Testis (tissue), 3 donors: ENCODE measurements around the gene MAN1A2. TPM values are rescaled to one million over a fixed set of nuclear protein-coding genes. Genes with fewer than 3 reads are reported as not detected.

Experiments
- DNase-seq: peaks from one replicate; pipeline ENCODE4 v3.0.0-alpha.2; 2019
- H3K27ac ChIP-seq, 2 donors: fragments of 200-600 bp; sonication (generic); one replicate each; pipeline ENCODE4 v1.5.1; 2019
- H3K27me3 ChIP-seq: fragments of 200-600 bp; sonication (generic); one replicate; pipeline ENCODE4 v1.5.1; 2019
- H3K36me3 ChIP-seq: fragments of 200-600 bp; sonication (generic); one replicate; pipeline ENCODE4 v1.5.1; 2017; ENCODE audit warnings: low read depth; ENCODE audit errors: missing control alignments
- H3K4me1 ChIP-seq: fragments of 200-600 bp; sonication (generic); one replicate; pipeline ENCODE4 v1.5.1; 2019
- H3K4me3 ChIP-seq, 2 donors: fragments of 200-600 bp; sonication (generic); one replicate each; pipeline ENCODE4 v1.5.1; 2017 to 2019
- H3K9me3 ChIP-seq: fragments of 200-600 bp; sonication (generic); one replicate; pipeline ENCODE4 v1.5.1; 2017
- POLR2A ChIP-seq: fragments of 450-650 bp; IDR thresholded peaks from one replicate; pipeline ENCODE4 v1.6.1; 2017; ENCODE audit warnings: antibody characterized with exemption, mild to moderate bottlenecking, moderate library complexity
- WGBS, 2 donors: methylation state at CpG; one replicate each; pipeline ENCODE4 v1.1.5; 2018; 5-methylcytosine and 5-hydroxymethylcytosine counted together
- intact Hi-C: fragments of 100-400 bp; cut with DNase I; formaldehyde crosslinking; loops from one replicate; pipeline ENCODE4 v1.15.1; 2023; ENCODE audit warnings: low total_unique reads
- polyA plus RNA-seq: library from polyadenylated mRNA; stranded (reverse); fragments of 350-450 nt; fragmentation: Illumina TruSeq; extraction: RNeasy Lipid Tissue Mini Kit (QIAGEN cat#74804); gene quantifications from one replicate; pipeline ENCODE4 v1.2.3, GENCODE V29; 2014; ENCODE audit warnings: low read depth, low replicate concordance; ENCODE audit not compliant: insufficient read depth
- total RNA-seq, 2 donors: library from RNA; depleted of rRNA; stranded (reverse); fragments of >200 nt; gene quantifications; one replicate each; pipeline ENCODE4 v1.2.3, GENCODE V29; 2016
- TF ChIP-seq, protein P1 (sequence below), 3 experiments: fragments of 450-650 bp in 2 of 3; fragments of 200-600 bp in 1 of 3; sonication (generic) in 1 of 3; IDR thresholded peaks; one replicate each; pipeline ENCODE4 v1.5.1; 2016 to 2019; ENCODE audit warnings: antibody characterized with exemption in 3 of 3, mild to moderate bottlenecking in 2 of 3, moderate library complexity in 1 of 3

MAN1A2 gene
- total and polyA plus RNA-seq, 3 donors from 2014 or later, result 15.0 to 69.5 (median 64.3) TPM

DNA sequence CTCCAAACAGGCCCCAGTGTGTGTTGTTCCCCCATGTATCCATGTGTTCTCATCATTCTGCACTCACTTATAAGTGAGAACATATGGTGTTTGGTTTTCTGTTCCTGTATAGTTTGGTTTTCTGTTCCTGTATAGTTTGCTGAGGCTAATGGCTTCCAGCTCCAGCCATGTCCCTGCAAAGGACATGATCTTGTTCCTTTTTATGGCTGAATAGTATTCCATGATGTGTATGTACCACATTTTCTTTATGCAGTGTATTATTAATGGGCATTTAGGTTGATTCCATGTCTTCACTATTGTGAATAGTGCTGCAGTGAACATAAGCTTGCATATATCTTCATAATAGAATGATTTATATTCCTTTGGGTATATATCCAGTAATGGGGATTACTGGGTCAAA is 111.8 kb downstream of the MAN1A2 start:
- H3K27me3 ChIP-seq, result no peaks in the 10 kb centered on the region
- TF ChIP-seq POLR2A, result no peak
- TF ChIP-seq, protein P1, sequence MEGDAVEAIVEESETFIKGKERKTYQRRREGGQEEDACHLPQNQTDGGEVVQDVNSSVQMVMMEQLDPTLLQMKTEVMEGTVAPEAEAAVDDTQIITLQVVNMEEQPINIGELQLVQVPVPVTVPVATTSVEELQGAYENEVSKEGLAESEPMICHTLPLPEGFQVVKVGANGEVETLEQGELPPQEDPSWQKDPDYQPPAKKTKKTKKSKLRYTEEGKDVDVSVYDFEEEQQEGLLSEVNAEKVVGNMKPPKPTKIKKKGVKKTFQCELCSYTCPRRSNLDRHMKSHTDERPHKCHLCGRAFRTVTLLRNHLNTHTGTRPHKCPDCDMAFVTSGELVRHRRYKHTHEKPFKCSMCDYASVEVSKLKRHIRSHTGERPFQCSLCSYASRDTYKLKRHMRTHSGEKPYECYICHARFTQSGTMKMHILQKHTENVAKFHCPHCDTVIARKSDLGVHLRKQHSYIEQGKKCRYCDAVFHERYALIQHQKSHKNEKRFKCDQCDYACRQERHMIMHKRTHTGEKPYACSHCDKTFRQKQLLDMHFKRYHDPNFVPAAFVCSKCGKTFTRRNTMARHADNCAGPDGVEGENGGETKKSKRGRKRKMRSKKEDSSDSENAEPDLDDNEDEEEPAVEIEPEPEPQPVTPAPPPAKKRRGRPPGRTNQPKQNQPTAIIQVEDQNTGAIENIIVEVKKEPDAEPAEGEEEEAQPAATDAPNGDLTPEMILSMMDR (IDR thresholded peaks at IDR 0.05), result no peak
- H3K36me3 ChIP-seq, result no peaks in the 10 kb centered on the region
- H3K4me3 ChIP-seq, result no peak overlapping the region
- no peaks in the 10 kb centered on the region for H3K4me1 ChIP-seq
- no peak for DNase-seq
- H3K9me3 ChIP-seq, result no peaks in the 10 kb centered on the region
- intact Hi-C loops, result no loop called here
- H3K27ac ChIP-seq, result no peak overlapping the region

DNA sequence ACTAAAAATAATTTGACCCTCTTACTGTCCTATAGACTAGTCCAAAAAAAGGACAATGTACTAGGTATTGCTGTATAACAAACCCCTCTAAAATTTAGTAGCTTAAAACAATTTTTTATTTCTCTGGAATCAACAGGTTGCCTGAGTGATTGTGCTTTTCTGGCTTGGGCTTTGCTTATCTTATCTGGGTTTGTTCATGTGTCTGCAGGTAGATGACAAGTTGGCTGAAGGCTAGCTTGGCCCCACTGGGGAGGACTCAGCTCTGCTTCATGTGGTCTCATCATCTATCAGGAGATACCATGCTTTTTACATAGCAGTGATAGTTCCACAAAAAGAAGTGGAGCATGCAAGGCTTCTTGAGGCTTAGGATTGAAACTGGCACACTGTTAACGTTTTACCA is 114.2 kb downstream of the MAN1A2 start:
- 80 to 92% methylated on average over 1 of the region's 1 CpG for WGBS, 2 donors
- Histone ChIP-seq H3K36me3 (no peaks in the 10 kb centered on the region), H3K4me1 (no peaks in the 10 kb centered on the region), H3K4me3 (no peak overlapping the region), H3K27ac (no peak overlapping the region), H3K27me3 (no peaks in the 10 kb centered on the region), H3K9me3 (no peaks in the 10 kb centered on the region)
- TF ChIP-seq, protein P1 (IDR thresholded peaks at IDR 0.05), result no peak
- TF ChIP-seq POLR2A, result no peak
- intact Hi-C loops, result no loop called here
- no peak for DNase-seq

DNA sequence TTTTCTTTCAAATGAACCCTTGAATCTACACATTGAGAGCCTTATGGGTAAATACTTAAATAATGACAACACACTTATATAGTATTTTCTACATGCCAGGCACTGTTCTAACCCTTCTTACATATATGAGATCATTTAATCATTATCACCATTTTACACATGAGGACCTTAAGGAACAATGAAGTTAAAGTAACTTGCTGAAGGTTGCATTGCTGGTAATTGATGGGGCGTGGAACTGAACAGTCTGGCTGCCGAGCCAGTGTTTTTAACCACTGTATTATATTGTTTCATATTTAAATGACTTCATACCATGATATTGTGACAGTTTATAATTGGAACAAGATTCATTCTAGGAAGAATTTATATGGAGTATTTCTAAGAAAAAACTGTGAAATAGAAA is 126.7 kb downstream of the MAN1A2 start:
- intact Hi-C loops, result no loop called here
- 88 to 93% methylated on average over 2 of the region's 2 CpGs for WGBS, 2 donors

DNA sequence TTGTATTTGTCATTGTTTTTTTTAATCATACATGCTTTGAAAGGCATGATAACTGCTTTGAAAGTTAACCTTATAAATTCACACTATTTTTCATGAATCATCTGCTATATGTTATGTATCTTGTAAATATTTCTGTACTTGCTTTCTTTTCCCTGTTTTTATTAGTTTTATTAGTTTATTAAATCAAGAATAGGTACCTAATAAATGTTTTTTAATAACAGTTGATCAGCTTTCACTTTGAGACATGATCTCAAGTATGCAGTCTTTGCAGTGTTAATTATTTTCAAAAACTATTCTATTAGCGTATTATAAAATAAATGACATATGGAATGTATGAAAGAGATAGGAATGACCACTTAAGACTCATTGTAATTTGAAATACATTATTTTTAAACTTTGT is 127.8 kb downstream of the MAN1A2 start:
- no peak overlapping the region for H3K4me3 ChIP-seq
- TF ChIP-seq, protein P1 (IDR thresholded peaks at IDR 0.05), result no peak
- TF ChIP-seq POLR2A, result no peak
- H3K36me3 ChIP-seq, result no peaks in the 10 kb centered on the region
- no peak overlapping the region for H3K27ac ChIP-seq
- no peaks in the 10 kb centered on the region for H3K27me3 ChIP-seq
- intact Hi-C loops, result no loop called here
- H3K9me3 ChIP-seq, result no peaks in the 10 kb centered on the region
- H3K4me1 ChIP-seq, result no peaks in the 10 kb centered on the region
- DNase-seq, result no peak
- WGBS, 2 donors, result 92 to 93% methylated on average over 1 of the region's 1 CpG

More for the DNA sequence above, 126.7 kb downstream of the MAN1A2 start:
- DNase-seq, result no peak
- no peaks in the 10 kb centered on the region for H3K4me1 ChIP-seq
- no peaks in the 10 kb centered on the region for H3K9me3 ChIP-seq
- TF ChIP-seq, protein P1 (IDR thresholded peaks at IDR 0.05), result no peak
- TF ChIP-seq POLR2A, result no peak
- no peaks in the 10 kb centered on the region for H3K36me3 ChIP-seq
- H3K27me3 ChIP-seq, result no peaks in the 10 kb centered on the region
- no peak overlapping the region for H3K27ac ChIP-seq
- no peak overlapping the region for H3K4me3 ChIP-seq

DNA sequence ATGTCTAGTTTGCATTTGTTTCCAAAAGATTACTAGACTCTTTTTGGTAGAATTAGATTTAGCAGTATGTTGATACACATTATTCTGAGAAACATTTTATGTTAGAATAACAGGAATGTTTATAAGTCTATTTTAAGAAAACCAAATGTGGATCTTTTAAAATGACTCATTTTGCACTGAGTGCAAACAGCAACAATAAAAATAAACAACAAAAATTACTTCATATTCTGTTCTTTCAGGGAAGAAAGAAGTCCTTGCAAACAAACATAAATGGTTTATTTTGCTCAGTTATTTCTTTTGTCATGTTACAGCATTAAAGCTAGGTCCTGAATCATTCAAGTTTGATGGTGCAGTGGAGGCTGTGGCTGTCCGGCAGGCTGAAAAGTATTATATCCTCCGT is 131.8 kb downstream of the MAN1A2 start:
- Histone ChIP-seq H3K27ac (no peak overlapping the region), H3K4me1 (no peaks in the 10 kb centered on the region), H3K27me3 (no peaks in the 10 kb centered on the region), H3K4me3 (no peak overlapping the region), H3K9me3 (no peaks in the 10 kb centered on the region), H3K36me3 (no peaks in the 10 kb centered on the region)
- DNase-seq, result no peak
- TF ChIP-seq, protein P1 (IDR thresholded peaks at IDR 0.05), result no peak
- no peak for TF ChIP-seq POLR2A
- intact Hi-C loops, result no loop called here
- WGBS, 2 donors, result 93 to 98% methylated on average over 2 of the region's 2 CpGs
